CD4-positive, alpha-beta T cell (primary cell): ENCODE measurements around the gene DEGS2. TPM values are rescaled to one million over a fixed set of nuclear protein-coding genes. Genes with fewer than 3 reads are reported as not detected.

ENCODE experiments used
- ATAC-seq: fragments of 200-7000 bp; cut with Tn5 transposase; one replicate; pipeline ENCODE4 v1.10.0; 2022; ENCODE audit warnings: mild to moderate bottlenecking; ENCODE audit not compliant: poor library complexity
- CTCF ChIA-PET: fragments of 350-600 bp; sonication (Branson Sonifier 250); formaldehyde crosslinking; loops from one replicate; lab custom pipeline; 2021; ENCODE audit warnings: antibody characterized with exemption, inconsistent platforms; lab: Charles Lee
- POLR2A ChIA-PET: fragments of 350-600 bp; sonication (Branson Sonifier 250); formaldehyde crosslinking; loops from one replicate; lab custom pipeline; 2021; ENCODE audit warnings: antibody characterized with exemption, inconsistent platforms; lab: Charles Lee
- DNase-seq, 14 experiments: peaks; one replicate each; pipeline ENCODE4 v3.0.0-alpha.2; 2013 to 2020; ENCODE audit warnings: mixed read lengths in 2 of 14
- H3K27ac ChIP-seq, 2 donors: one replicate each; pipeline versions ENCODE4 v1.5.1 to v1.7.0; 2013; ENCODE audit warnings: low read length in 2 of 2, low read depth in 1 of 2, mild to moderate bottlenecking in 1 of 2
- H3K27me3 ChIP-seq, 2 experiments: 1 replicate in 1 of 2; 2 replicates in 1 of 2; pipeline versions ENCODE4 v1.6.1 to v1.7.0; 2013; ENCODE audit warnings: low read length in 2 of 2, control low read depth in 1 of 2, mild to moderate bottlenecking in 1 of 2, moderate library complexity in 1 of 2; ENCODE audit not compliant: insufficient read depth in 2 of 2, control insufficient read depth in 1 of 2
- H3K36me3 ChIP-seq: one replicate; pipeline ENCODE4 v1.6.1; 2013; ENCODE audit warnings: low read length, control low read depth; ENCODE audit not compliant: insufficient read depth
- H3K4me1 ChIP-seq: one replicate; pipeline ENCODE4 v1.6.1; 2013; ENCODE audit warnings: low read length, control low read depth; ENCODE audit not compliant: insufficient read depth
- H3K4me3 ChIP-seq: one replicate; pipeline ENCODE4 v1.5.1; 2013; ENCODE audit warnings: mild to moderate bottlenecking, low read length, moderate library complexity
- H3K9me3 ChIP-seq, 2 experiments: 1 replicate in 1 of 2; 2 replicates in 1 of 2; pipeline versions ENCODE4 v1.6.1 to v1.7.0; 2013; ENCODE audit warnings: low read length in 2 of 2, mild to moderate bottlenecking in 2 of 2, control low read depth in 1 of 2, moderate library complexity in 1 of 2; ENCODE audit not compliant: control insufficient read depth in 1 of 2, insufficient read depth in 1 of 2
- H3K27ac Mint-ChIP-seq: one replicate; pipeline ENCODE4 v1.8.0; 2020; ENCODE audit warnings: mixed read lengths
- H3K27me3 Mint-ChIP-seq: one replicate; pipeline ENCODE4 v1.8.0; 2021; ENCODE audit warnings: mixed read lengths
- H3K36me3 Mint-ChIP-seq: one replicate; pipeline ENCODE4 v1.8.0; 2021; ENCODE audit warnings: low read depth, mixed read lengths
- H3K4me1 Mint-ChIP-seq: one replicate; pipeline ENCODE4 v1.8.0; 2021; ENCODE audit warnings: low read depth, mixed read lengths
- H3K4me3 Mint-ChIP-seq: one replicate; pipeline ENCODE4 v1.8.0; 2020; ENCODE audit warnings: mild to moderate bottlenecking, mixed read lengths
- H3K9me3 Mint-ChIP-seq: one replicate; pipeline ENCODE4 v1.8.0; 2020; ENCODE audit warnings: mixed read lengths
- intact Hi-C, 2 experiments: fragments of 100-400 bp; cut with DNase I in 1 of 2; cut with micrococcal nuclease in 1 of 2; formaldehyde crosslinking; loops; one replicate each; pipeline versions ENCODE4 v1.15.1 to v1.9.0; 2023 to 2025; cut with DNase I, micrococcal nuclease
- total RNA-seq, 174 experiments: library from RNA in 2 of 174; stranded (reverse) in 2 of 174; gene quantifications; one replicate each; pipeline ENCODE4 v1.2.3 and lab custom pipeline; 2021 to 2026
- TF ChIP-seq, protein P1 (sequence below): fragments of 200-600 bp; IDR thresholded peaks from one replicate; pipeline ENCODE4 v1.8.0; 2022; ENCODE audit warnings: antibody characterized with exemption, mild to moderate bottlenecking

Gene DEGS2
- total RNA-seq, 2 experiments from 2014 or later = 0.11 TPM; not detected in 1

DNA sequence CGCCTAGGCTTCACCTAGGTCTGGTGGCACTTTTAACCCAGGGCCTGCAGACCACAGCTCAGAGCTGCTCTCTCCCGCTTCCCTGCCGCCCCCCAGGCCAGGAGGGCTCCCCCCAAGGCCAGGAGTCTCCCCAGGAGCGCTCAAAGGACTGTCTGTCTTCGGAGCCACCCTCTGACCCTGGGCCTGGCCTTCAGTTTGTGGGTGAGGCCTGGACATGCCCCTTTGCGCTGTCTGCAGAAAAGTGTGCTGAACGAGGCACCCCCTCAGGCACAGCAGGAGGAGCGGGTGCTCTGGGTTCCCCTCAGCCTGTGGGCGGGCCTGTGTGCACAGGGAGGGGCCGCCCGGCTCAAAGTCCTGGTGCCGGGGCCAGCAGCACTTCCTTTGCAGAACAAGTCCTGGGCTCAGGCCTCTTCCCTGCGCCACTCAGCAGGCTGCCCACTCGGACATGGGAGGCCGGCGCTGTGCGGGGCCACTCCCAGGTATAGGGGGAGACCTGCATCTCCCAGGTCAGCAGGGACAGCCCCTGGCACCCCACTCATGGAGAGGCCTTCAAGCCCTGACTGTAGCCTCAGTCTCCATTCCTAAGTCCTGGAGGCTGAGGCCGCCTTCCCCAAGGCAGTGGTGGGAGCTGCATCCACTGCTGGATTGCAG lies 14.3 kb downstream of the DEGS2 start:
- Mint-ChIP-seq H3K27ac (no peak overlapping the region), H3K36me3 (peaks cover 30% of the 10 kb centered on the region), H3K9me3 (no peaks in the 10 kb centered on the region), H3K4me1 (peaks cover 25% of the 10 kb centered on the region), H3K4me3 (no peak overlapping the region), H3K27me3 (no peaks in the 10 kb centered on the region)
- DNase-seq (no peak), ATAC-seq (no peak)
- TF ChIP-seq, protein P1, sequence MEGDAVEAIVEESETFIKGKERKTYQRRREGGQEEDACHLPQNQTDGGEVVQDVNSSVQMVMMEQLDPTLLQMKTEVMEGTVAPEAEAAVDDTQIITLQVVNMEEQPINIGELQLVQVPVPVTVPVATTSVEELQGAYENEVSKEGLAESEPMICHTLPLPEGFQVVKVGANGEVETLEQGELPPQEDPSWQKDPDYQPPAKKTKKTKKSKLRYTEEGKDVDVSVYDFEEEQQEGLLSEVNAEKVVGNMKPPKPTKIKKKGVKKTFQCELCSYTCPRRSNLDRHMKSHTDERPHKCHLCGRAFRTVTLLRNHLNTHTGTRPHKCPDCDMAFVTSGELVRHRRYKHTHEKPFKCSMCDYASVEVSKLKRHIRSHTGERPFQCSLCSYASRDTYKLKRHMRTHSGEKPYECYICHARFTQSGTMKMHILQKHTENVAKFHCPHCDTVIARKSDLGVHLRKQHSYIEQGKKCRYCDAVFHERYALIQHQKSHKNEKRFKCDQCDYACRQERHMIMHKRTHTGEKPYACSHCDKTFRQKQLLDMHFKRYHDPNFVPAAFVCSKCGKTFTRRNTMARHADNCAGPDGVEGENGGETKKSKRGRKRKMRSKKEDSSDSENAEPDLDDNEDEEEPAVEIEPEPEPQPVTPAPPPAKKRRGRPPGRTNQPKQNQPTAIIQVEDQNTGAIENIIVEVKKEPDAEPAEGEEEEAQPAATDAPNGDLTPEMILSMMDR = no peak
- POLR2A ChIA-PET = interaction anchor here (1.2 to 1.5 kb wide), 4 partner anchors 48 to 80 kb away, joined by 3 to 4 read pairs (median 4); partner anchors contain the start of gene EVL
- intact Hi-C loops = no loop called here
- no peak overlapping the region for H3K27ac ChIP-seq
- CTCF ChIA-PET = no interaction called here
- H3K36me3 ChIP-seq = peaks cover 44% of the 10 kb centered on the region
- peaks cover 0 to 10% of the 10 kb centered on the region in 2 experiments for H3K9me3 ChIP-seq
- peaks cover 46% of the 10 kb centered on the region for H3K4me1 ChIP-seq
- H3K4me3 ChIP-seq = no peak overlapping the region
- no peaks in the 10 kb centered on the region for H3K27me3 ChIP-seq

DNA sequence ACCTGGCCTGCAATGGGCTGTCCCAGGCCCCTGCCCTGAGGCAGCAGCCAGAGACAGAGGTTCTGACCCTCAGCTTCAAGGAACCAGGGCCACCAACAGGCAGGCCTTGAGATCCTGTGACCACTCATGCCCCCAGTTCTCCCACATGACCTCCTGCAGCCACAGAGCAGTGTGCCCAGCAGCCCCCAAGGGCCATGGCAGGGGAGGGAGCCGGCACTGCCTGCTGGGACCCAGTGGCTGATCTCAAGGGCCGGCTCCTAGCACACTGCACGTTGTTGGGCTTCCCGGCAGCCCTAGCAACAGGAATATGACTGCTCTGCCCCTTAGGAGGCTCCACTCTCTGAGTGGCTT lies 14.8 kb downstream of the DEGS2 start:
- POLR2A ChIA-PET = interaction anchor here (1.5 kb wide), 1 partner anchor 80 kb away, joined by 4 read pairs; the partner anchor contains the start of gene EVL
- Mint-ChIP-seq H3K9me3 (no peaks in the 10 kb centered on the region), H3K27ac (no peak overlapping the region)

DNA sequence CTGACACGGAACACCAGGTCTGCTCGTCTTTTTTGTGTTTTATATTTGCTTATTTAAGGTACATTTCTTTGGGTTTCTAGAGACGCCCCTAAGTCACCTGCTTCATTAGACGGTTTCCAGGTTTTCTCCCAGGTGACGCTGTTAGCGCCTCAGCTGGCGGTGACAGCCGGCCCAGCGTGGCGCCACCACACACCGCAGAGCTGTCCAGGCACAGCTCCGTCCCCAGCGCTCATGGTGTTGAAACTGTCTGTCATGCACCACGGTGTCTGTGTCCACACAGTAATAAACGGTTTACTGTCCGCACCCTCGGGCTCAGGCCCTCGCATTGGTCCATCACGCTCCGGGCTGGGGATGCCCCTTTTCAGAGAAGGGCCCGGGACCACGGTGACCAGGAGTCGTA lies 15.5 kb downstream of the DEGS2 start:
- no peak overlapping the region for H3K4me3 ChIP-seq
- POLR2A ChIA-PET = interaction anchor here (1.5 kb wide), 1 partner anchor 79 kb away, joined by 4 read pairs; the partner anchor contains the start of gene EVL
- no peaks in the 10 kb centered on the region for H3K27me3 ChIP-seq
- H3K4me1 ChIP-seq = peaks cover 46% of the 10 kb centered on the region
- H3K27ac ChIP-seq = no peak overlapping the region
- peaks cover 25% of the 10 kb centered on the region for H3K4me1 Mint-ChIP-seq
- peaks cover 56% of the 10 kb centered on the region for H3K36me3 ChIP-seq
- H3K27ac Mint-ChIP-seq = peak overlapping the region; percentile 27
- H3K9me3 ChIP-seq = peaks cover 0 to 7% of the 10 kb centered on the region in 2 experiments
- no peaks in the 10 kb centered on the region for H3K9me3 Mint-ChIP-seq
- H3K27me3 Mint-ChIP-seq = no peaks in the 10 kb centered on the region
- TF ChIP-seq, protein P1 = no peak
- no peak for ATAC-seq
- CTCF ChIA-PET = interaction anchor here (0.6 kb wide), 1 partner anchor 49 kb away, joined by 3 read pairs; no protein-coding TSS in a partner anchor
- H3K4me3 Mint-ChIP-seq = no peak overlapping the region
- intact Hi-C loops = no loop called here
- H3K36me3 Mint-ChIP-seq = peaks cover 42% of the 10 kb centered on the region
- DNase-seq = no peak

More for the DNA sequence above, 14.8 kb downstream of the DEGS2 start:
- TF ChIP-seq, protein P1 = no peak
- H3K4me3 ChIP-seq = no peak overlapping the region
- H3K4me3 Mint-ChIP-seq = no peak overlapping the region
- H3K36me3 Mint-ChIP-seq = peaks cover 35% of the 10 kb centered on the region
- no peak overlapping the region for H3K27ac ChIP-seq
- ATAC-seq (no peak), DNase-seq (no peak)
- peaks cover 49% of the 10 kb centered on the region for H3K36me3 ChIP-seq
- peaks cover 46% of the 10 kb centered on the region for H3K4me1 ChIP-seq
- peaks cover 25% of the 10 kb centered on the region for H3K4me1 Mint-ChIP-seq
- no peaks in the 10 kb centered on the region for H3K27me3 ChIP-seq
- CTCF ChIA-PET = interaction anchor here (0.6 kb wide), 1 partner anchor 48 kb away, joined by 3 read pairs; no protein-coding TSS in a partner anchor
- no peaks in the 10 kb centered on the region for H3K27me3 Mint-ChIP-seq
- intact Hi-C loops = no loop called here
- peaks cover 0 to 10% of the 10 kb centered on the region in 2 experiments for H3K9me3 ChIP-seq
